Activated CD4-positive, alpha-beta memory T cell treated with anti-CD3 and anti-CD28 coated beads for 36 hours (primary cell): ENCODE results near the gene VPS9D1. TPM values are rescaled to one million over a fixed set of nuclear protein-coding genes. Genes with fewer than 3 reads are reported as not detected.
"Not testable (repeated sequence)": the region's sequence is repeated elsewhere in the genome, so short reads cannot be mapped to it uniquely, and the experiment has no call there.

Experiments used
- CTCF ChIA-PET: fragments of 350-600 bp; sonication (Branson Sonifier 250); formaldehyde crosslinking; loops from one replicate; lab custom pipeline; 2021; ENCODE audit warnings: antibody characterized with exemption, inconsistent platforms; lab: Charles Lee
- POLR2A ChIA-PET: fragments of 350-600 bp; sonication (Branson Sonifier 250); formaldehyde crosslinking; loops from one replicate; lab custom pipeline; 2021; ENCODE audit warnings: antibody characterized with exemption; lab: Charles Lee
- DNase-seq: peaks from one replicate; pipeline ENCODE4 v3.0.0-alpha.2; 2020
- H3K27ac Mint-ChIP-seq: one replicate; pipeline ENCODE4 v1.8.0; 2021; ENCODE audit warnings: mixed read lengths
- H3K27me3 Mint-ChIP-seq: one replicate; pipeline ENCODE4 v1.8.0; 2021; ENCODE audit warnings: mixed read lengths
- H3K36me3 Mint-ChIP-seq: one replicate; pipeline ENCODE4 v1.8.0; 2021; ENCODE audit warnings: mixed read lengths
- H3K4me1 Mint-ChIP-seq: one replicate; pipeline ENCODE4 v1.8.0; 2021; ENCODE audit warnings: low read depth, mixed read lengths
- H3K4me3 Mint-ChIP-seq: one replicate; pipeline ENCODE4 v1.8.0; 2021; ENCODE audit warnings: mild to moderate bottlenecking, mixed read lengths
- H3K9me3 Mint-ChIP-seq: one replicate; pipeline ENCODE4 v1.8.0; 2021; ENCODE audit warnings: mixed read lengths
- intact Hi-C: fragments of 100-400 bp; cut with micrococcal nuclease; formaldehyde crosslinking; loops from one replicate; pipeline ENCODE4 v1.15.1; 2023
- total RNA-seq, 2 experiments: library from RNA; stranded (reverse); gene quantifications; one replicate each; pipeline ENCODE4 v1.2.3, GENCODE V29; 2021

Gene VPS9D1
- total RNA-seq, 2 experiments from 2014 or later = 2.9 to 3.2 TPM

DNA sequence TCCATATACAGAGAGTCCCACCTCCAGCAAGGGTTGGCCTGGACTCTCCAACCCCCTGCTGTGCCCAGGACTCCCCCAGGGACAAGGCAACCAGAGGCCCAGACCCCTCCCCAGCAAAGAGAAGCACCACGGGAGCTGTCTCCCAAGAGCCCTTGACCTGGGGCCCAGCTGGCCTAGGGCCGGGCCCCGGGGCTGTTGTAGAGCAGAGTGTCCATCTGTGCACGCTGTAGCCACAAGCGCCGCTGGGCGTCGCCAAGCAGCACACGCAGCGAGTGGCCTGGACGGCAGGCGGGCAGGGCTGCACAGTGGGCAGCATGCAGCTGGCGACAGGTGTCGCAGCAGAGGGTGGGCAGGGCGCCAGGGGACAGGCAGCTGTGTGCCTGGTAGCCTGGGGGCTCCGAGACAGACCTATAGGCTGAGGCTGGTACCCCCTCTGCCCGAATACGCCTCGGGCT lies 23.5 kb downstream of the VPS9D1 start:
- H3K27me3 Mint-ChIP-seq = no peaks in the 10 kb centered on the region
- H3K4me3 Mint-ChIP-seq = no peak overlapping the region
- H3K9me3 Mint-ChIP-seq = no peaks in the 10 kb centered on the region
- intact Hi-C loops = no loop called here
- no peak for DNase-seq
- CTCF ChIA-PET = interaction anchor here (1.6 to 6.3 kb wide), 2 partner anchors 96 to 163 kb away, joined by 5 to 38 read pairs; no protein-coding TSS in a partner anchor
- peaks cover 17% of the 10 kb centered on the region for H3K4me1 Mint-ChIP-seq
- POLR2A ChIA-PET = no interaction called here
- no peak overlapping the region for H3K27ac Mint-ChIP-seq
- peaks cover 8% of the 10 kb centered on the region for H3K36me3 Mint-ChIP-seq

DNA sequence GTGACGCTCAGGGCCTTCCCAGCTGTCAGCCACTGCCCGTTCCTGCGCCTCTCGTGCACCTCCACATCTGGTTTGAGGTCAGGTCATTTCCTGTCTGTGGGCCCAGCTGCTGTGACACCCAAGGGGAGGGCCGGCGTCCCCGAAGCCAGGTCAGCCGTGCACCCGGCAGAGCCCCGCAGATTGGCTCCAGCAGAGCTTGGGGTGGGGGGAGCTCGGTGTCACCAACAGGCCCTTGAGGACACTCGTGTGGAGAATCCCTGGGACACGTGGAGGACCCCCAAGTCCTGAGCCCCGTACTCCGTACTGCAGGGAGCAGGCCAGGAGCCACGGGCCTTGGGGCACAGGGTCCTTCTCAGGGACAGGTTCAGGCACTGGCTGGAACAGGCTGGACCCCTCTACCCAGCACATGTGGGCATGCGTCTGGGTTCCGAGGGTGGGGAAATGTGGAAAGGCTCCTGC lies 24.0 kb downstream of the VPS9D1 start:
- POLR2A ChIA-PET = no interaction called here

DNA sequence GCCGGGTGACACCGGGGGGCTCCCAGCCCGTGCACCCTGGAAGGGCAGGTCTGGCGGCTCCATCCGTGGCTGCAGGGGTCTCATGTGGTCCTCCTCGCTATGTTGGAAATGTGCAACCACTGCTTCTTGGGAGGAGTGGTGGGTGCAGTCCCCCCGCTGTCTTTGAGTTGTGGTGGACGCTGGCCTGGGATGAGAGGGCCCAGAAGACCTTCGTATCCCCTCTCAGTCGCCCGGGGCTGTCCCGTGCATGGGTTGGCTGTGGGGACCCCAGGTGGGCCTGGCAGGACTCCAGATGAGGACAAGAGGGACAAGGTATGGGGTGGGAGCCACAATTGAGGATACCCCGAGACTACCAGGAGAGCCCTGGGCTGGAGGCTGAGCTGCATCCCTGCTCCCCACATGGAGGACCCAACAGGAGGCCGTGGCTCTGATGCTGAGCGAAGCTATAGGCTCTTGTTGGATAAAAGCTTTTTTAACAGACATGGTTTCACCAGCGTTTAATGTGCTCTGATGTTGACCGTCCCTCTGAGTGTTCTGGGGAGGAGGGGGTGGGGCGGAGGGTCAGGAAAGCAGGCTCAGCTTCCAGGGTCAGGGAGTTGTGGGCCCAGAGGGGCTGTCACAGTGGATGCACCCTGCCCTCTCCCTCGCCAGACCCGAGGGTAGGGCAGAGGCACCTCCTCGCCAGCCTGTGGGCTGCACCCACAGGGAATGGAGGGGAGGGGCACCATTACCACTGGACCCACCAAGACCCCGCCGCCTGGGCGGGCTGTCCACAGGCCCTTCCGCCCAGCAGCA lies 24.6 kb downstream of the VPS9D1 start:
- peaks cover 12% of the 10 kb centered on the region for H3K36me3 Mint-ChIP-seq
- intact Hi-C loops = no loop called here
- H3K27ac Mint-ChIP-seq = no peak overlapping the region
- H3K9me3 Mint-ChIP-seq = no peaks in the 10 kb centered on the region
- no peaks in the 10 kb centered on the region for H3K27me3 Mint-ChIP-seq
- no peak overlapping the region for H3K4me3 Mint-ChIP-seq
- ChIA-PET CTCF (interaction anchor here (1.6 kb wide), 1 partner anchor 165 kb away, joined by 5 read pairs; no protein-coding TSS in a partner anchor), POLR2A (interaction anchor here (0.6 kb wide), 1 partner anchor 244 kb away, joined by 3 read pairs; no protein-coding TSS in a partner anchor)
- no peak for DNase-seq
- H3K4me1 Mint-ChIP-seq = peaks cover 15% of the 10 kb centered on the region

More for the DNA sequence above, 24.0 kb downstream of the VPS9D1 start:
- CTCF ChIA-PET = interaction anchor here (1.6 kb wide), 1 partner anchor 164 kb away, joined by 5 read pairs; no protein-coding TSS in a partner anchor
- no peak overlapping the region for H3K27ac Mint-ChIP-seq
- no peaks in the 10 kb centered on the region for H3K9me3 Mint-ChIP-seq
- H3K4me1 Mint-ChIP-seq = peaks cover 15% of the 10 kb centered on the region
- intact Hi-C loops = no loop called here
- DNase-seq = peak; percentile 49
- no peaks in the 10 kb centered on the region for H3K27me3 Mint-ChIP-seq
- H3K36me3 Mint-ChIP-seq = peaks cover 8% of the 10 kb centered on the region
- H3K4me3 Mint-ChIP-seq = no peak overlapping the region

GRCh38 chr16:89695086-89695874 lies 25.4 kb downstream of the VPS9D1 start:
- Mint-ChIP-seq H3K36me3 (peaks cover 14% of the 10 kb centered on the region), H3K4me1 (peaks cover 15% of the 10 kb centered on the region), H3K4me3 (no peak overlapping the region), H3K27me3 (no peaks in the 10 kb centered on the region), H3K27ac (no peak overlapping the region), H3K9me3 (no peaks in the 10 kb centered on the region)
- intact Hi-C loops = no loop called here
- no peak for DNase-seq
- ChIA-PET POLR2A (no interaction called here), CTCF (interaction anchor here (1.3 kb wide), 1 partner anchor 11 kb away, joined by 5 read pairs; no protein-coding TSS in a partner anchor)

GRCh38 chr16:89694784-89695085 lies 26.0 kb downstream of the VPS9D1 start:
- H3K4me3 Mint-ChIP-seq, H3K27ac Mint-ChIP-seq, H3K9me3 Mint-ChIP-seq, POLR2A ChIA-PET, intact Hi-C loops, H3K27me3 Mint-ChIP-seq, DNase-seq: not testable (repeated sequence)
- H3K36me3 Mint-ChIP-seq = peaks cover 17% of the 10 kb centered on the region
- CTCF ChIA-PET = interaction anchor here (1.3 kb wide), 1 partner anchor 11 kb away, joined by 5 read pairs; no protein-coding TSS in a partner anchor
- peaks cover 11% of the 10 kb centered on the region for H3K4me1 Mint-ChIP-seq

DNA sequence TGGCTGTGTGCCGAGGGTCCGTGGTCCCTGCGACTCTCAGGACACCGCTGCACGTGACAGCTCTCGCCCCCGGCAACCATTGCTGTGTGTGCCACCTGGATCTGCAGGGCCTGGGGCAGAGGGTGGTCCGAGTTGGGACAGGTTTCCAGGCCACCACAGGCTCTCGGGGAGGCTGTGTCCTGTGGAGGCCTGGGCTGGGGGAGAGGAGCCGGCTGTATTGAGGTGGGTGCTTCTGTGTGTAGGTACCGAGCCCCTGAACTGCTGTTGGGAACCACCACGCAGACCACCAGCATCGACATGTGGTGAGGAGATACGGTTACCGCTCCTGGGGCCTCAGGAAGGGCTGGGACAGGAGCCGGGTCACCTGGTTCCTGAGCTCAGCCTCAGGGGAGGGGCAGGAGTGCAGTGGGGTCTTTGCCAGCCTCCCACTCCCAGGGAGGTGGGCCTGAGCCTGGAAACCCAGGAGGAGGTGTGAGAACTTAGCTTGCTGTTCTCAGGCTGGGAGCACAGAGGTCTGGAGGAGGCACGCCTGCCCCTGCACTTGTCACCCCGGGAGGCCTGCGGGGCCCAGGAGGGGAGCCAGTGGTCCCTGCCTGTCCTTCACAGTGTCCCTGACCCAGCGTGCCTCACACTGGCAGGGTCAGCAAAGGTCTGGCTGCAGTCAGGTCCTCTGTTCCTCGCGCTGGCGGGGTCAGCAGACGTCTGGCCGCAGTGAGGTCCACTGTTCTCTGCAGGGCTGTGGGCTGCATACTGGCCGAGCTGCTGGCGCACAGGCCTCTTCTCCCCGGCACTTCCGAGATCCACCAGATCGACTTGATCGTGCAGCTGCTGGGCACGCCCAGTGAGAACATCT lies 26.5 kb downstream of the VPS9D1 start:
- POLR2A ChIA-PET = no interaction called here
- CTCF ChIA-PET = interaction anchor here (1.3 kb wide), 1 partner anchor 12 kb away, joined by 5 read pairs; no protein-coding TSS in a partner anchor
- H3K27me3 Mint-ChIP-seq = no peaks in the 10 kb centered on the region
- H3K27ac Mint-ChIP-seq = no peak overlapping the region
- H3K4me1 Mint-ChIP-seq = peaks cover 9% of the 10 kb centered on the region
- DNase-seq = no peak
- H3K4me3 Mint-ChIP-seq = no peak overlapping the region
- peaks cover 17% of the 10 kb centered on the region for H3K36me3 Mint-ChIP-seq
- no peaks in the 10 kb centered on the region for H3K9me3 Mint-ChIP-seq
- intact Hi-C loops = no loop called here

- Mint-ChIP-seq H3K36me3 (peaks cover 17% of the 10 kb centered on the region), H3K27ac (no peak overlapping the region), H3K9me3 (no peaks in the 10 kb centered on the region), H3K4me1 (peaks cover 8% of the 10 kb centered on the region), H3K4me3 (no peak overlapping the region), H3K27me3 (no peaks in the 10 kb centered on the region)
- ChIA-PET POLR2A (no interaction called here), CTCF (no interaction called here)
- intact Hi-C loops = no loop called here
- no peak for DNase-seq
These were observed 27.4 kb downstream of the VPS9D1 start for GRCh38 chr16:89693289-89693731.

GRCh38 chr16:89691986-89692569 lies 28.6 kb downstream of the VPS9D1 start:
- CTCF ChIA-PET = no interaction called here
- POLR2A ChIA-PET = interaction anchor here (0.6 kb wide), 1 partner anchor 34 kb away, joined by 5 read pairs; no protein-coding TSS in a partner anchor
- peaks cover 23% of the 10 kb centered on the region for H3K36me3 Mint-ChIP-seq
- intact Hi-C loops = no loop called here
- no peak overlapping the region for H3K27ac Mint-ChIP-seq
- peaks cover 18% of the 10 kb centered on the region for H3K4me1 Mint-ChIP-seq
- H3K9me3 Mint-ChIP-seq = no peaks in the 10 kb centered on the region
- H3K4me3 Mint-ChIP-seq = no peak overlapping the region
- H3K27me3 Mint-ChIP-seq = no peaks in the 10 kb centered on the region
- no peak for DNase-seq

GRCh38 chr16:89691231-89691985 lies 29.3 kb downstream of the VPS9D1 start:
- ChIA-PET CTCF (no interaction called here), POLR2A (interaction anchor here (0.6 kb wide), 1 partner anchor 33 kb away, joined by 5 read pairs; no protein-coding TSS in a partner anchor)
- H3K9me3 Mint-ChIP-seq = no peaks in the 10 kb centered on the region
- no peak overlapping the region for H3K27ac Mint-ChIP-seq
- DNase-seq = no peak
- H3K4me1 Mint-ChIP-seq = peaks cover 17% of the 10 kb centered on the region
- intact Hi-C loops = no loop called here
- H3K27me3 Mint-ChIP-seq = no peaks in the 10 kb centered on the region
- H3K4me3 Mint-ChIP-seq = no peak overlapping the region
- H3K36me3 Mint-ChIP-seq = peaks cover 23% of the 10 kb centered on the region

GRCh38 chr16:89690392-89690901 lies 30.3 kb downstream of the VPS9D1 start:
- ChIA-PET POLR2A (no interaction called here), CTCF (no interaction called here)
- intact Hi-C loops = no loop called here
- no peak overlapping the region for H3K4me3 Mint-ChIP-seq
- no peak overlapping the region for H3K27ac Mint-ChIP-seq
- H3K27me3 Mint-ChIP-seq = no peaks in the 10 kb centered on the region
- H3K9me3 Mint-ChIP-seq = no peaks in the 10 kb centered on the region
- peaks cover 23% of the 10 kb centered on the region for H3K36me3 Mint-ChIP-seq
- peaks cover 15% of the 10 kb centered on the region for H3K4me1 Mint-ChIP-seq
- DNase-seq = no peak
